Measurements from ENCODE around the gene GPR85. TPM values are rescaled to one million over a fixed set of nuclear protein-coding genes. Genes with fewer than 3 reads are reported as not detected.

The GPR85 gene
- total and polyA plus RNA-seq, 10 of the 15 experiments (the other 5 are each of a cell fraction or from before 2014, with no cell fraction given), result 0.05 to 0.38 TPM; not detected in 8

GRCh38 chr7:113076703-113077102, 9.9 kb downstream of the GPR85 start:
- BruUV-seq (replicated peaks), result no TSS peak
- H4K20me1 ChIP-seq (ENCODE audit: control insufficient read depth, insufficient read depth), result no peaks in the 10 kb centered on the region
- ATAC-seq (no peak), FAIRE-seq (no peak), DNase-seq (ENCODE audit: low read depth, low spot score) (no peak)
- WGBS (ENCODE audit: insufficient coverage, insufficient replicate concordance, low lambda C conversion rate, missing lambda C conversion rate), result 43% methylated on average over 3 of the region's 3 CpGs
- intact Hi-C loops (cut with micrococcal nuclease; ENCODE audit: unreplicated experiment), result no loop called here
- in situ Hi-C loops (cut with MboI), result no loop called here
- ChIA-PET SMC1A (ENCODE audit: uncharacterized antibody, unreplicated experiment) (no interaction called here), CTCF (interaction anchor here (2.2 kb wide), 1 partner anchor 17 kb away, joined by 5 read pairs; no protein-coding TSS in a partner anchor), POLR2A (no interaction called here), RAD21 (ENCODE audit: unreplicated experiment) (no interaction called here)
- H3K4me2 ChIP-seq (ENCODE audit: control insufficient read depth, insufficient read depth), result no peak overlapping the region
- H3K36me3 ChIP-seq (ENCODE audit: control insufficient read depth in 2 of 2, insufficient read depth in 2 of 2, low read length in 1 of 2), result no peaks in the 10 kb centered on the region
- H3K9ac ChIP-seq (ENCODE audit: control insufficient read depth, insufficient read depth, low read length), result no peak overlapping the region
- H3K27ac ChIP-seq (ENCODE audit: control insufficient read depth, insufficient read depth), result no peak overlapping the region
- H3K79me2 ChIP-seq (ENCODE audit: control insufficient read depth, insufficient read depth, low read length), result no peaks in the 10 kb centered on the region
- TF ChIP-seq CBX3 (IDR thresholded peaks at IDR 0.05; ENCODE audit: borderline replicate concordance, low read depth), result no peak
- no peak for TF ChIP-seq CEBPZ (IDR thresholded peaks at IDR 0.05; ENCODE audit: low read depth, low read length)
- TF ChIP-seq, protein P1, sequence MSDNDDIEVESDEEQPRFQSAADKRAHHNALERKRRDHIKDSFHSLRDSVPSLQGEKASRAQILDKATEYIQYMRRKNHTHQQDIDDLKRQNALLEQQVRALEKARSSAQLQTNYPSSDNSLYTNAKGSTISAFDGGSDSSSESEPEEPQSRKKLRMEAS (IDR thresholded peaks at IDR 0.05; ENCODE audit: low read depth, low read length), result no peak
- TF ChIP-seq SP1 (IDR thresholded peaks at IDR 0.05; ENCODE audit: low read depth, low read length), result no peak
- TF ChIP-seq, protein P2, sequence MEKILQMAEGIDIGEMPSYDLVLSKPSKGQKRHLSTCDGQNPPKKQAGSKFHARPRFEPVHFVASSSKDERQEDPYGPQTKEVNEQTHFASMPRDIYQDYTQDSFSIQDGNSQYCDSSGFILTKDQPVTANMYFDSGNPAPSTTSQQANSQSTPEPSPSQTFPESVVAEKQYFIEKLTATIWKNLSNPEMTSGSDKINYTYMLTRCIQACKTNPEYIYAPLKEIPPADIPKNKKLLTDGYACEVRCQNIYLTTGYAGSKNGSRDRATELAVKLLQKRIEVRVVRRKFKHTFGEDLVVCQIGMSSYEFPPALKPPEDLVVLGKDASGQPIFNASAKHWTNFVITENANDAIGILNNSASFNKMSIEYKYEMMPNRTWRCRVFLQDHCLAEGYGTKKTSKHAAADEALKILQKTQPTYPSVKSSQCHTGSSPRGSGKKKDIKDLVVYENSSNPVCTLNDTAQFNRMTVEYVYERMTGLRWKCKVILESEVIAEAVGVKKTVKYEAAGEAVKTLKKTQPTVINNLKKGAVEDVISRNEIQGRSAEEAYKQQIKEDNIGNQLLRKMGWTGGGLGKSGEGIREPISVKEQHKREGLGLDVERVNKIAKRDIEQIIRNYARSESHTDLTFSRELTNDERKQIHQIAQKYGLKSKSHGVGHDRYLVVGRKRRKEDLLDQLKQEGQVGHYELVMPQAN (conservative IDR thresholded peaks at IDR 0.05), result no peak
- TF ChIP-seq, protein P3, sequence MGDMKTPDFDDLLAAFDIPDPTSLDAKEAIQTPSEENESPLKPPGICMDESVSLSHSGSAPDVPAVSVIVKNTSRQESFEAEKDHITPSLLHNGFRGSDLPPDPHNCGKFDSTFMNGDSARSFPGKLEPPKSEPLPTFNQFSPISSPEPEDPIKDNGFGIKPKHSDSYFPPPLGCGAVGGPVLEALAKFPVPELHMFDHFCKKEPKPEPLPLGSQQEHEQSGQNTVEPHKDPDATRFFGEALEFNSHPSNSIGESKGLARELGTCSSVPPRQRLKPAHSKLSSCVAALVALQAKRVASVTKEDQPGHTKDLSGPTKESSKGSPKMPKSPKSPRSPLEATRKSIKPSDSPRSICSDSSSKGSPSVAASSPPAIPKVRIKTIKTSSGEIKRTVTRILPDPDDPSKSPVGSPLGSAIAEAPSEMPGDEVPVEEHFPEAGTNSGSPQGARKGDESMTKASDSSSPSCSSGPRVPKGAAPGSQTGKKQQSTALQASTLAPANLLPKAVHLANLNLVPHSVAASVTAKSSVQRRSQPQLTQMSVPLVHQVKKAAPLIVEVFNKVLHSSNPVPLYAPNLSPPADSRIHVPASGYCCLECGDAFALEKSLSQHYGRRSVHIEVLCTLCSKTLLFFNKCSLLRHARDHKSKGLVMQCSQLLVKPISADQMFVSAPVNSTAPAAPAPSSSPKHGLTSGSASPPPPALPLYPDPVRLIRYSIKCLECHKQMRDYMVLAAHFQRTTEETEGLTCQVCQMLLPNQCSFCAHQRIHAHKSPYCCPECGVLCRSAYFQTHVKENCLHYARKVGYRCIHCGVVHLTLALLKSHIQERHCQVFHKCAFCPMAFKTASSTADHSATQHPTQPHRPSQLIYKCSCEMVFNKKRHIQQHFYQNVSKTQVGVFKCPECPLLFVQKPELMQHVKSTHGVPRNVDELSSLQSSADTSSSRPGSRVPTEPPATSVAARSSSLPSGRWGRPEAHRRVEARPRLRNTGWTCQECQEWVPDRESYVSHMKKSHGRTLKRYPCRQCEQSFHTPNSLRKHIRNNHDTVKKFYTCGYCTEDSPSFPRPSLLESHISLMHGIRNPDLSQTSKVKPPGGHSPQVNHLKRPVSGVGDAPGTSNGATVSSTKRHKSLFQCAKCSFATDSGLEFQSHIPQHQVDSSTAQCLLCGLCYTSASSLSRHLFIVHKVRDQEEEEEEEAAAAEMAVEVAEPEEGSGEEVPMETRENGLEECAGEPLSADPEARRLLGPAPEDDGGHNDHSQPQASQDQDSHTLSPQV (IDR thresholded peaks at IDR 0.05), result no peak
- H3K4me3 ChIP-seq, result no peak overlapping the region
- no peak overlapping the region for H2AFZ ChIP-seq (ENCODE audit: control insufficient read depth, low read depth, low read length)
- H3K9me3 ChIP-seq (replicated peaks; ENCODE audit: control insufficient read depth, insufficient read depth, low read length), result no peaks in the 10 kb centered on the region
- no peaks in the 10 kb centered on the region for H3K27me3 ChIP-seq (replicated peaks in 1 of 2; ENCODE audit: control insufficient read depth in 2 of 2, insufficient read depth in 2 of 2, low read length in 1 of 2)
- no peaks in the 10 kb centered on the region for H3K4me1 ChIP-seq (ENCODE audit: control insufficient read depth, insufficient read depth, low read length)
